OCI-M2 (cell line): Measurements from ENCODE around the gene MKX.

Experiments
- DNase-seq: peaks from one replicate; lab custom pipeline; 2025; ENCODE audit not compliant: unreplicated experiment; lab: John Stamatoyannopoulos, UW

Gene MKX

GRCh38 chr10:27655296-27655695, 90.3 kb downstream of the MKX start:
- DNase-seq, result no peak

- DNase-seq, result no peak
Observed at GRCh38 chr10:27654284-27654683, 91.3 kb downstream of the MKX start.

GRCh38 chr10:27646604-27647175, 98.9 kb downstream of the MKX start:
- DNase-seq, result no peak

- no peak for DNase-seq
Observed at GRCh38 chr10:27646194-27646593, 99.4 kb downstream of the MKX start.

- no peak for DNase-seq
Observed at GRCh38 chr10:27644307-27644939, 101.2 kb downstream of the MKX start.

- DNase-seq, result no peak
Observed at GRCh38 chr10:27643301-27643700, 102.3 kb downstream of the MKX start.

- no peak for DNase-seq
Observed at GRCh38 chr10:27642023-27642589, 103.5 kb downstream of the MKX start.

GRCh38 chr10:27638071-27638750, 107.4 kb downstream of the MKX start:
- no peak for DNase-seq

GRCh38 chr10:27637601-27638000, 108.0 kb downstream of the MKX start:
- no peak for DNase-seq

- no peak for DNase-seq
Observed at GRCh38 chr10:27636816-27637215, 108.8 kb downstream of the MKX start.

DNA sequence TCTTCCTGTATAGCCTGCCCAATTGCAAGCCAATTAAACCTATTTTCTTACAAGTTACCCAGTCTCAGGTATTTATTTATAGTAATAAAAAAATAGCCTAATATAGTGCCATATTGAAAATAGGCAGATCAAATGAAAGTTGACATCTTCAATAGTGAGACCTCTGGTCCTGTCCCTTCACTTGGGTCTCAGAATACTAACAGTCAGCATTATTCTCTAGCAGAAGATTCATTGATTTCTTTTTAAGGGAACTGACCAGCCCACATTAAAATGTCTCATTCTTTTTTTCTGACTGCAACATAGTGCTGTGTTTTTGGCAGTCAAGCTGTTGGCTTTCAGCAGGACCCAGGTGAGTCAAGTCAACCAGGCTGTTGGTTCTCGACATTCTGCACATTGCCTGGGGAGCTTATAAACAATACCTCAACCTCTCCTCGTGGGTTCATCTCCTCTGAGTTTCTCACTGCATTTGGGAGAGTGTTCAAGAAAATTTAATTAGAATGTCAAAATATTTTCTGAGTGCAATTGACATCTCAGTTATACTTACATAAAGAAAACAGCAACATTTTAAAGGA, 109.8 kb downstream of the MKX start:
- DNase-seq, result no peak

GRCh38 chr10:27635290-27635689, 110.3 kb downstream of the MKX start:
- no peak for DNase-seq

- DNase-seq, result no peak
Observed at GRCh38 chr10:27628621-27629020, 117.0 kb downstream of the MKX start.

DNA sequence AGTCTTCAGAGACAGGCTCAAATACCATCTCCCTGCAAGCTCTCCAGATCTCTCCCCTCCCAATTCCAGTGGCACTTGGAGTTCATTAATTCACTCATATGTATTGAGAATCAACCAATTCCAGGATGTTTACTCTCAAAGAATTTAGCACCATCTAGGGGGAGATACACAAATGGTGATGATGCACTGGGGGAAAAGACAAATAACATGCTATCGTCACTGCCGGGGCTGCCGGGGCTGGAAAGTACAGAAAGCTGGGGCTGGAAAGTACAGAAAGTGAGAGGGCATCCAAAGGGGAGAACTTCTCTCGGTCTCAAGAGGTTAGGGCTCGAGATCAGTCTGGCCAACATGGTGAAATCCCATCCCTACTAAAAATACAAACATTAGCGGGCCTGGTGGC, 118.7 kb downstream of the MKX start:
- DNase-seq, result no peak

- DNase-seq, result no peak
Observed at GRCh38 chr10:27625452-27626211, 120.0 kb downstream of the MKX start.

- DNase-seq, result no peak
Observed at GRCh38 chr10:27624941-27625340, 120.7 kb downstream of the MKX start.
